ENCODE measurements around the gene RUSC1.

The RUSC1 gene

GRCh38 chr1:155352631-155353030 lies 31.9 kb downstream of the RUSC1 start:
- in situ Hi-C loops (cut with HindIII; ENCODE audit: low pct_ligation_motif_present, low pct_unique_long_range_greater_than_20kb, low sequenced_read_pairs), result no loop called here
- DNase-seq, result no peak

- in situ Hi-C loops (cut with HindIII; ENCODE audit: low pct_ligation_motif_present, low pct_unique_long_range_greater_than_20kb, low sequenced_read_pairs), result no loop called here
Measured at GRCh38 chr1:155360051-155360450, 39.4 kb downstream of the RUSC1 start.

GRCh38 chr1:155379180-155379579 lies 58.5 kb downstream of the RUSC1 start:
- in situ Hi-C loops (cut with HindIII; ENCODE audit: low pct_ligation_motif_present, low pct_unique_long_range_greater_than_20kb, low sequenced_read_pairs), result no loop called here
- no peak for DNase-seq

More at GRCh38 chr1:155360051-155360450, 39.4 kb downstream of the RUSC1 start:
- no peak for DNase-seq

GRCh38 chr1:155379631-155380090 lies 59.0 kb downstream of the RUSC1 start:
- in situ Hi-C loops (cut with HindIII; ENCODE audit: low pct_ligation_motif_present, low pct_unique_long_range_greater_than_20kb, low sequenced_read_pairs), result no loop called here
- DNase-seq, result no peak

Measured in ACHN (cell line).